SK-N-SH (cell line): Measurements from ENCODE around the gene IL17RE. TPM values are rescaled to one million over a fixed set of nuclear protein-coding genes. Genes with fewer than 3 reads are reported as not detected.

Experiments
- CTCF ChIA-PET: fragments of 300-600, 350-600 bp; formaldehyde crosslinking; extraction: SDS; loops from one replicate; lab custom pipeline; 2021; lab: Yijun Ruan, JAX
- POLR2A ChIA-PET: fragments of 350-600 bp; sonication (Branson Sonifier 250); formaldehyde crosslinking; extraction: SDS; loops from one replicate; lab custom pipeline; 2020; ENCODE audit warnings: antibody characterized with exemption, inconsistent platforms; lab: Yijun Ruan, JAX
- DNase-seq: peaks from one replicate; pipeline ENCODE4 v3.0.0; 2012
- H2AFZ ChIP-seq: fragments of 200-600 bp; sonication (generic); 2 replicates; pipeline ENCODE4 v1.8.1; 2016; ENCODE audit warnings: antibody characterized with exemption, mild to moderate bottlenecking, low read depth
- H3F3A ChIP-seq: fragments of 200-600 bp; sonication (generic); replicated peaks from 2 replicates; pipeline ENCODE3; 2016; ENCODE audit warnings: antibody characterized with exemption, mild to moderate bottlenecking; ENCODE audit not compliant: insufficient read depth
- H3K27ac ChIP-seq, 2 experiments: fragments of 200-500 bp in 1 of 2; fragments of 200-600 bp in 1 of 2; sonication (Bioruptor generic) in 1 of 2; sonication (generic), shearing (Covaris generic) in 1 of 2; 2 replicates each; pipeline versions ENCODE4 v1.5.1 to v1.6.1; 2014 to 2016; ENCODE audit warnings: low read depth in 2 of 2, inconsistent platforms in 1 of 2, low read length in 1 of 2, mild to moderate bottlenecking in 1 of 2, mixed read lengths in 1 of 2
- H3K27me3 ChIP-seq: fragments of 200-600 bp; sonication (generic), shearing (Covaris generic); 2 replicates; pipeline ENCODE4 v1.6.1; 2016; ENCODE audit warnings: mixed run types; ENCODE audit not compliant: insufficient read depth
- H3K36me3 ChIP-seq, 2 experiments: fragments of 200-500 bp in 1 of 2; fragments of 200-600 bp in 1 of 2; sonication (Bioruptor generic) in 1 of 2; sonication (generic) in 1 of 2; replicated peaks in 1 of 2; 2 replicates each; pipeline versions ENCODE3 to v1.5.1; 2014 to 2016; ENCODE audit warnings: low read length in 1 of 2, mild to moderate bottlenecking in 1 of 2; ENCODE audit not compliant: insufficient read depth in 2 of 2, control insufficient read depth in 1 of 2
- H3K4me1 ChIP-seq, 2 experiments: fragments of 200-500 bp in 1 of 2; fragments of 200-600 bp in 1 of 2; sonication (Bioruptor generic) in 1 of 2; sonication (generic), shearing (Covaris generic) in 1 of 2; 2 replicates each; pipeline versions ENCODE4 v1.5.1 to v1.6.1; 2014 to 2016; ENCODE audit warnings: low read depth in 1 of 2, low read length in 1 of 2, mixed run types in 1 of 2; ENCODE audit not compliant: insufficient read depth in 2 of 2, control insufficient read depth in 1 of 2
- H3K4me2 ChIP-seq: fragments of 200-600 bp; sonication (generic), shearing (Covaris generic); 2 replicates; pipeline ENCODE4 v1.6.1; 2017; ENCODE audit warnings: mixed run types
- H3K4me3 ChIP-seq, 2 experiments: fragments of 200-500 bp in 1 of 2; fragments of 200-600 bp in 1 of 2; sonication (Bioruptor generic) in 1 of 2; sonication (generic), shearing (Covaris generic) in 1 of 2; 2 replicates each; pipeline versions ENCODE4 v1.5.1 to v1.8.1; 2014 to 2016; ENCODE audit warnings: low read depth in 2 of 2, inconsistent platforms in 1 of 2, low read length in 1 of 2, mild to moderate bottlenecking in 1 of 2, mixed read lengths in 1 of 2, moderate library complexity in 1 of 2
- H3K79me2 ChIP-seq: fragments of 200-600 bp; sonication (generic); 2 replicates; pipeline ENCODE4 v1.8.1; 2017; ENCODE audit warnings: mild to moderate bottlenecking; ENCODE audit not compliant: insufficient read depth
- H3K9ac ChIP-seq: fragments of 200-600 bp; sonication (generic); 2 replicates; pipeline ENCODE4 v1.6.1; 2017; ENCODE audit warnings: mixed run types
- H3K9me2 ChIP-seq: fragments of 200-600 bp; sonication (generic); 2 replicates; pipeline ENCODE4 v1.6.1; 2017; ENCODE audit warnings: mixed run types
- H3K9me3 ChIP-seq: fragments of 200-600 bp; sonication (generic); 2 replicates; pipeline ENCODE4 v1.6.1; 2017; ENCODE audit warnings: mixed run types, mild to moderate bottlenecking, moderate library complexity
- H4K20me1 ChIP-seq: fragments of 200-600 bp; sonication (generic); 2 replicates; pipeline ENCODE4 v1.6.1; 2017; ENCODE audit warnings: mild to moderate bottlenecking, mixed run types; ENCODE audit not compliant: insufficient read depth
- CHD2 ChIP-seq: fragments of 150-350 bp; IDR thresholded peaks from 2 replicates; pipeline ENCODE4 v1.6.1; 2018; ENCODE audit warnings: low read length; ENCODE audit not compliant: partially characterized antibody
- ELF1 ChIP-seq: IDR thresholded peaks from 2 replicates; pipeline ENCODE4 v1.4.0; 2012
- EP300 ChIP-seq, 2 experiments: IDR thresholded peaks; 2 replicates each; pipeline versions ENCODE4 v1.4.0 to v1.6.1; 2012; ENCODE audit warnings: borderline replicate concordance in 1 of 2, low read depth in 1 of 2, low read length in 1 of 2
- FOXJ3 ChIP-seq: sonication (generic); formaldehyde crosslinking; IDR thresholded peaks from 2 replicates; pipeline ENCODE4 v1.5.1; 2020; ENCODE audit warnings: mild to moderate bottlenecking, missing genetic modification reagents
- FOXM1 ChIP-seq: IDR thresholded peaks from 2 replicates; pipeline ENCODE4 v1.4.0; 2012; ENCODE audit warnings: low read depth, mild to moderate bottlenecking
- GABPA ChIP-seq: IDR thresholded peaks from 2 replicates; pipeline ENCODE4 v1.4.0; 2012; ENCODE audit warnings: low read depth, mild to moderate bottlenecking
- GATA2 ChIP-seq: sonication (generic); formaldehyde crosslinking; IDR thresholded peaks from 2 replicates; pipeline ENCODE4 v1.5.0; 2020; ENCODE audit warnings: mild to moderate bottlenecking, missing genetic modification reagents
- IRF3 ChIP-seq: fragments of 150-350 bp; IDR thresholded peaks from 2 replicates; pipeline ENCODE4 v1.6.1; 2016; ENCODE audit warnings: mild to moderate bottlenecking, low read depth, low read length
- MEF2A ChIP-seq: IDR thresholded peaks from 2 replicates; pipeline ENCODE4 v1.4.0; 2012; ENCODE audit warnings: low read depth, borderline replicate concordance
- NFIC ChIP-seq: IDR thresholded peaks from 2 replicates; pipeline ENCODE4 v1.4.0; 2012; ENCODE audit warnings: borderline replicate concordance
- NRF1 ChIP-seq: IDR thresholded peaks from 2 replicates; pipeline ENCODE4 v1.6.1; 2012; ENCODE audit warnings: low read depth, mild to moderate bottlenecking, low read length
- POLR2AphosphoS5 ChIP-seq: IDR thresholded peaks from 2 replicates; pipeline ENCODE4 v1.6.1; 2012; ENCODE audit warnings: low read depth, low read length
- RCOR1 ChIP-seq: fragments of 150-350 bp; IDR thresholded peaks from 2 replicates; pipeline ENCODE4 v1.6.1; 2017; ENCODE audit warnings: antibody characterized with exemption, low read length
- REST ChIP-seq: IDR thresholded peaks from 2 replicates; pipeline ENCODE4 v1.6.1; 2012; ENCODE audit warnings: mild to moderate bottlenecking, low read depth, low read length, moderate library complexity
- SIN3A ChIP-seq: IDR thresholded peaks from 2 replicates; pipeline ENCODE4 v1.6.1; 2012; ENCODE audit warnings: low read depth, mild to moderate bottlenecking, low read length, moderate library complexity, borderline replicate concordance
- TAF1 ChIP-seq: IDR thresholded peaks from 2 replicates; pipeline ENCODE4 v1.6.1; 2012; ENCODE audit warnings: low read depth, mild to moderate bottlenecking, low read length, moderate library complexity, borderline replicate concordance
- TCF12 ChIP-seq: IDR thresholded peaks from 2 replicates; pipeline ENCODE4 v1.4.0; 2012
- TEAD4 ChIP-seq: IDR thresholded peaks from 2 replicates; pipeline ENCODE4 v1.4.0; 2012; ENCODE audit warnings: mild to moderate bottlenecking, borderline replicate concordance; ENCODE audit not compliant: insufficient read depth
- YY1 ChIP-seq: IDR thresholded peaks from 2 replicates; pipeline ENCODE4 v1.4.0; 2012; ENCODE audit warnings: low read depth, mild to moderate bottlenecking
- WGBS: methylation state at CpG from one replicate; pipeline ENCODE4 v1.1.6; 2017; ENCODE audit warnings: low lambda C conversion rate; 5-methylcytosine and 5-hydroxymethylcytosine counted together
- polyA plus RNA-seq, 3 experiments: library from polyadenylated mRNA; depleted of rRNA; stranded (reverse); fragments of >200 nt; gene quantifications; 2 replicates each; pipeline ENCODE4 v1.2.3, GENCODE V29; 2012
- TF ChIP-seq, protein P1 (sequence below): fragments of 150-350 bp; IDR thresholded peaks from 2 replicates; pipeline ENCODE4 v1.6.1; 2017; ENCODE audit warnings: antibody characterized with exemption, low read length, low read depth, borderline replicate concordance
- TF ChIP-seq, protein P2 (sequence below): IDR thresholded peaks from 2 replicates; pipeline ENCODE4 v1.4.0; 2012; ENCODE audit warnings: low read depth
- TF ChIP-seq, protein P3 (sequence below): IDR thresholded peaks from 2 replicates; pipeline ENCODE4; 2012
- TF ChIP-seq, protein P4 (sequence below): IDR thresholded peaks from 2 replicates; pipeline ENCODE4 v1.4.0; 2012; ENCODE audit warnings: low read depth, borderline replicate concordance

Gene IL17RE
- polyA plus RNA-seq, 1 of the 3 experiments (the other 2 are of a cell fraction), result 0.95 TPM

DNA sequence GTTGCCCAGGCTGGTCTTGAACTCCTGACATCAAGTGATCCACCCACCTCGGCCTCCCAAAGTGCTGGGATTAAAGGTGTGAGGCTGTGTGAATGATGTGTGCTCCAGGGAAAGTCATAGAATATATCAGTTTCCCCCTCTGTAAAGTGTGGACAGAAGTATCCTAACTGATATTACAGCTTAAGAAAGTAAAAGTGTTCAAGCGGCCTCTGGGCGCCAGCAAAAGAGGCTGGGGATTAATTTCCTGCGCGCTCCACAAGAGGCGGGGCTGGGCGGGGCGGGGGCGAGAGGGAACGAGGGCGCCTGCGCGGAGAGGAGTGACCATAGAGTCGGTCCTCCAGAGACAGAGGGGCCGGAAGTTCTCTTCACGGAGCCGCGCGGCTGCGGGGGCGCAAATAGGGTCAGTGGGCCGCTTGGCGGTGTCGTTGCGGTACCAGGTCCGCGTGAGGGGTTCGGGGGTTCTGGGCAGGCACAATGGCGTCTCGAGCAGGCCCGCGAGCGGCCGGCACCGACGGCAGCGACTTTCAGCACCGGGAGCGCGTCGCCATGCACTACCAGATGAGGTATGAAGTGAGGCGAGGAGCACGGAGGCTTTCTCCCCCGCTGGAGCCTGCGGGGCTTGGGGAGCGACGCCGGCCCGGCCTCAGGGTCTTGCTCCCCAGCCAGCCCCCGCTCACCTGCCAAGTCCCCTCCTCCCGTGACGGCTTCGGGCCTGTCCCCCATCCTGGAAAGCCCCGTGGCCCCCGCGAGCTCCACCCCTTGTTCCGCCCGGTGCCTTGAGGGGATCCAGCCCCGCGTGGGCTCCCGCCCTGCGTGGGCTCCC lies 12.2 kb upstream of the IL17RE start, which contains the start of gene JAGN1:
Gene JAGN1, plus strand, starts transcription at position 362 of the 823 bp plus-strand sequence. Its CDS starts 113 bp downstream, at position 475.
- no peaks in the 10 kb centered on the region for H3K27me3 ChIP-seq
- peak within 1 kb of the TSS; percentile 81 to 84 for H3K4me3 ChIP-seq
- H3K4me2 ChIP-seq, result peak within 1 kb of the TSS; percentile 75
- H3K9me2 ChIP-seq, result no peaks in the 10 kb centered on the region
- peaks cover 21 to 23% of the 10 kb centered on the region in 2 experiments for H3K36me3 ChIP-seq
- H3K79me2 ChIP-seq, result peaks cover 43% of the 10 kb centered on the region
- H3K9me3 ChIP-seq, result no peaks in the 10 kb centered on the region
- CTCF ChIA-PET, result interaction anchor here (1.1 to 1.4 kb wide), 4 partner anchors 11 to 42 kb away, joined by 3 to 4 read pairs (median 4); no protein-coding TSS in a partner anchor
- DNase-seq, result peak; percentile 97
- peaks cover 3 to 9% of the 10 kb centered on the region in 2 experiments; a peak in 2 of 4 replicates for H3K4me1 ChIP-seq
- under 1% methylated on average over 21 of the region's 62 CpGs for WGBS
- peaks cover 27% of the 10 kb centered on the region for H3F3A ChIP-seq
- H3K27ac ChIP-seq, result peak within 1 kb of the TSS; percentile 78 to 90
- peak within 1 kb of the TSS; percentile 98 for H2AFZ ChIP-seq
- POLR2A ChIA-PET, result interaction anchor here (0.6 to 2.0 kb wide), 5 partner anchors 20 to 269 kb away, joined by 3 to 11 read pairs (median 3); partner anchors contain the start of gene CRELD1
- H3K9ac ChIP-seq, result peak within 1 kb of the TSS; percentile 95
- peaks cover 7% of the 10 kb centered on the region; the same call in 1 of the 2 replicates for H4K20me1 ChIP-seq
- TF ChIP-seq POLR2AphosphoS5 (peak; percentile 91), ELF1 (peak; percentile 87), RCOR1 (no peak), TEAD4 (0 out of 2 replicates have a peak, but pooled peaks have one; percentile 5), EP300 (IDR thresholded peaks at IDR 0.05; ENCODE audit: borderline replicate concordance in 1 of 2, low read depth in 1 of 2, low read length in 1 of 2) (peak in 1 of 2 experiments; percentile 15; a peak in 1 of 4 replicates), MEF2A (no peak), GABPA (peak; percentile 78), FOXM1 (no peak), NFIC (no peak), FOXJ3 (CRISPR knock-in tag) (no peak), YY1 (peak; percentile 17; the same call in 1 of the 2 replicates), TCF12 (peak; percentile 27; the same call in 1 of the 2 replicates), TAF1 (peak; percentile 84), REST (peak; percentile 26; the same call in 1 of the 2 replicates), GATA2 (CRISPR knock-in tag) (no peak), CHD2 (peak; percentile 58), IRF3 (no peak), NRF1 (peak; percentile 60), SIN3A (0 out of 2 replicates have a peak, but pooled peaks have one; percentile 12)
- TF ChIP-seq, protein P1, sequence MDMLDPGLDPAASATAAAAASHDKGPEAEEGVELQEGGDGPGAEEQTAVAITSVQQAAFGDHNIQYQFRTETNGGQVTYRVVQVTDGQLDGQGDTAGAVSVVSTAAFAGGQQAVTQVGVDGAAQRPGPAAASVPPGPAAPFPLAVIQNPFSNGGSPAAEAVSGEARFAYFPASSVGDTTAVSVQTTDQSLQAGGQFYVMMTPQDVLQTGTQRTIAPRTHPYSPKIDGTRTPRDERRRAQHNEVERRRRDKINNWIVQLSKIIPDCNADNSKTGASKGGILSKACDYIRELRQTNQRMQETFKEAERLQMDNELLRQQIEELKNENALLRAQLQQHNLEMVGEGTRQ, result no peak
- TF ChIP-seq, protein P2, sequence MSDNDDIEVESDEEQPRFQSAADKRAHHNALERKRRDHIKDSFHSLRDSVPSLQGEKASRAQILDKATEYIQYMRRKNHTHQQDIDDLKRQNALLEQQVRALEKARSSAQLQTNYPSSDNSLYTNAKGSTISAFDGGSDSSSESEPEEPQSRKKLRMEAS, result peak; percentile 85
- TF ChIP-seq, protein P3, sequence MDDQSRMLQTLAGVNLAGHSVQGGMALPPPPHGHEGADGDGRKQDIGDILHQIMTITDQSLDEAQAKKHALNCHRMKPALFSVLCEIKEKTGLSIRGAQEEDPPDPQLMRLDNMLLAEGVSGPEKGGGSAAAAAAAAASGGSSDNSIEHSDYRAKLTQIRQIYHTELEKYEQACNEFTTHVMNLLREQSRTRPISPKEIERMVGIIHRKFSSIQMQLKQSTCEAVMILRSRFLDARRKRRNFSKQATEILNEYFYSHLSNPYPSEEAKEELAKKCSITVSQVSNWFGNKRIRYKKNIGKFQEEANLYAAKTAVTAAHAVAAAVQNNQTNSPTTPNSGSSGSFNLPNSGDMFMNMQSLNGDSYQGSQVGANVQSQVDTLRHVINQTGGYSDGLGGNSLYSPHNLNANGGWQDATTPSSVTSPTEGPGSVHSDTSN, result peak; percentile 15; the same call in 1 of the 2 replicates
- TF ChIP-seq, protein P4, sequence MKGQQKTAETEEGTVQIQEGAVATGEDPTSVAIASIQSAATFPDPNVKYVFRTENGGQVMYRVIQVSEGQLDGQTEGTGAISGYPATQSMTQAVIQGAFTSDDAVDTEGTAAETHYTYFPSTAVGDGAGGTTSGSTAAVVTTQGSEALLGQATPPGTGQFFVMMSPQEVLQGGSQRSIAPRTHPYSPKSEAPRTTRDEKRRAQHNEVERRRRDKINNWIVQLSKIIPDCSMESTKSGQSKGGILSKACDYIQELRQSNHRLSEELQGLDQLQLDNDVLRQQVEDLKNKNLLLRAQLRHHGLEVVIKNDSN, result no peak
